ENCODE measurements around the gene DPEP3. TPM values are rescaled to one million over a fixed set of nuclear protein-coding genes. Genes with fewer than 3 reads are reported as not detected.

Gene DPEP3
- total and polyA plus RNA-seq, 4 donors = 0.16 to 0.51 (median 0.40) TPM; not detected in 1

DNA sequence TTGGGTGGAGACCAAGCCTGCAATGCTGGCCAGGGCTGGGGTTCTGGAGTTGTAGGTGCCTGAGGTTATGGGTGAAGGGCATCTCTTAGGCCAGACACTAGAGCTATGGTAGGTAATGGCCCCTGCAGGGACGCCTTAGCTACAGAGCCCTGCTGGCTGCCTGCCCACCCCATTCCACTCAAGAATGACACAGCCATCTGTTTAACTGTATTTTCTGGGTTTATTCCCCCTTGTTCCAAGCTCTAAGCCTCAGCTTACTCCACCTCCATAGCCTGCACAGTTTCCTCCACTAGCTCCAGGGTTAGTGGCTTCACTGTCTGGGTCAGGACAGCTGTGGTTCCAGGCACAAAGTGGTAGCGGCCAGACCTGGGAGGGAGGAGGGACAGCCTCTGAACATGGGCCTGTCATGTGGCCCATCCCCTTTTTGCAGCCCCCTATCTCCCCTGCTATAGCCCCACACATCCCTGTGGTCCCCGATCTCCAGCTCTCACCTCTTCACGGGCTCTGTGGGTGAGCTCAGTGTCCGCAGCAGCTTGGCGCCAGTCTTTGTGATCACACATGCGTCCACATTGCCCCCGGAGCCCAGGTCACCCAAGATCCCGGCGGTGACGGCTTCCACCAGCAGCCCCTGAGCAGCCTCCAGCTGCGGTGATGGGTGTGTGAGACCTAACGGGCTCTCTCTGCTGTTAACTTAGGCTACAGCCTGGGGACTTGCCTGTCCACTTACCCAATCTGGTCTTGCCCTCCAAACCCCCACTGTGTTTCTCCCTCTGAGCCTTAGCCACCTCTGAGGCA lies 45.8 kb downstream of the DPEP3 start:
- peak overlapping the region in 1 of 2 donors; percentile 43 for H3K9ac ChIP-seq (ENCODE audit: insufficient read depth in 1 of 2, low read length in 2 of 2)
- H3K36me3 ChIP-seq (ENCODE audit: control insufficient read depth in 4 of 4, insufficient read depth in 4 of 4, low read length in 4 of 4) = peaks cover 0 to 38% (median 10%) of the 10 kb centered on the region in 4 donors
- no peaks in the 10 kb centered on the region for H3K9me3 ChIP-seq (ENCODE audit: control insufficient read depth in 4 of 4, insufficient read depth in 3 of 4, low read length in 3 of 4)
- no peaks in the 10 kb centered on the region for H3K27me3 ChIP-seq (ENCODE audit: control insufficient read depth in 3 of 3, insufficient read depth in 3 of 3, low read length in 2 of 3)
- TF ChIP-seq, protein P1, sequence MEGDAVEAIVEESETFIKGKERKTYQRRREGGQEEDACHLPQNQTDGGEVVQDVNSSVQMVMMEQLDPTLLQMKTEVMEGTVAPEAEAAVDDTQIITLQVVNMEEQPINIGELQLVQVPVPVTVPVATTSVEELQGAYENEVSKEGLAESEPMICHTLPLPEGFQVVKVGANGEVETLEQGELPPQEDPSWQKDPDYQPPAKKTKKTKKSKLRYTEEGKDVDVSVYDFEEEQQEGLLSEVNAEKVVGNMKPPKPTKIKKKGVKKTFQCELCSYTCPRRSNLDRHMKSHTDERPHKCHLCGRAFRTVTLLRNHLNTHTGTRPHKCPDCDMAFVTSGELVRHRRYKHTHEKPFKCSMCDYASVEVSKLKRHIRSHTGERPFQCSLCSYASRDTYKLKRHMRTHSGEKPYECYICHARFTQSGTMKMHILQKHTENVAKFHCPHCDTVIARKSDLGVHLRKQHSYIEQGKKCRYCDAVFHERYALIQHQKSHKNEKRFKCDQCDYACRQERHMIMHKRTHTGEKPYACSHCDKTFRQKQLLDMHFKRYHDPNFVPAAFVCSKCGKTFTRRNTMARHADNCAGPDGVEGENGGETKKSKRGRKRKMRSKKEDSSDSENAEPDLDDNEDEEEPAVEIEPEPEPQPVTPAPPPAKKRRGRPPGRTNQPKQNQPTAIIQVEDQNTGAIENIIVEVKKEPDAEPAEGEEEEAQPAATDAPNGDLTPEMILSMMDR (IDR thresholded peaks at IDR 0.05; ENCODE audit: control extremely low read depth, extremely low read depth) = no peak
- 70 to 85% methylated on average over 13 of the region's 13 CpGs for WGBS, 2 donors
- ATAC-seq (ENCODE audit: insufficient read depth, low FRiP score) = no peak
- peaks cover 0 to 23% (median 5%) of the 10 kb centered on the region in 5 donors for H3K4me1 ChIP-seq (ENCODE audit: control insufficient read depth in 5 of 5, insufficient read depth in 5 of 5, low read length in 5 of 5)
- H3K4me3 ChIP-seq = no peak overlapping the region
- no peak for DNase-seq
- peak overlapping the region in 1 of 2 donors; percentile 94 for H3K27ac ChIP-seq (ENCODE audit: low read depth in 1 of 2, low read length in 1 of 2)

DNA sequence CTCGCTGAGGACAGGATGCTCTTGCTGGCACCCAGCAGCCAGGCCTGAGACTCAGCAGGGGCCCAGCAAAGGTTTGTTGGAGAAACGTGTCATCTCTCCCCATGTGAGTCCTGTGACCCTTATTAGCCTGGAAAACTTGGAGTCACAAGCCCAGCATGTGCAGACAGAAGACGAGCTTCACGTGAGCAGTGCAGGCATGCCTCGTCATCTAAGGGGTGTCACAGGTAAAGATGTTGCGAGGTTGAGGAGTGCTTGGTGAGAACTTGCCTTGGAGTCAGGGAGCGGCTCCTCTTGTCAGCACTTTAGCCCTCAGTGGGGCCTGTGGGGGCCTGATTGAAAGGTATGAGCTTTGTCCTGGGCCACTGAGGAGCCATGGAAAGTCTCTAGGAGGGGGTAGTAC lies 46.5 kb downstream of the DPEP3 start:
- 86 to 90% methylated on average over 7 of the region's 7 CpGs for WGBS, 2 donors
- Histone ChIP-seq H3K27ac (ENCODE audit: low read depth in 1 of 2, low read length in 1 of 2) (no peak overlapping the region), H3K4me3 (no peak overlapping the region), H3K9me3 (ENCODE audit: control insufficient read depth in 4 of 4, insufficient read depth in 3 of 4, low read length in 3 of 4) (no peaks in the 10 kb centered on the region), H3K27me3 (ENCODE audit: control insufficient read depth in 3 of 3, insufficient read depth in 3 of 3, low read length in 2 of 3) (no peaks in the 10 kb centered on the region), H3K4me1 (ENCODE audit: control insufficient read depth in 5 of 5, insufficient read depth in 5 of 5, low read length in 5 of 5) (peaks cover 0 to 23% (median 5%) of the 10 kb centered on the region in 5 donors), H3K36me3 (ENCODE audit: control insufficient read depth in 4 of 4, insufficient read depth in 4 of 4, low read length in 4 of 4) (peaks cover 0 to 36% (median 13%) of the 10 kb centered on the region in 4 donors), H3K9ac (ENCODE audit: insufficient read depth in 1 of 2, low read length in 2 of 2) (no peak overlapping the region)
- no peak for DNase-seq
- TF ChIP-seq, protein P1 (IDR thresholded peaks at IDR 0.05; ENCODE audit: control extremely low read depth, extremely low read depth) = no peak
- ATAC-seq (ENCODE audit: insufficient read depth, low FRiP score) = no peak

DNA sequence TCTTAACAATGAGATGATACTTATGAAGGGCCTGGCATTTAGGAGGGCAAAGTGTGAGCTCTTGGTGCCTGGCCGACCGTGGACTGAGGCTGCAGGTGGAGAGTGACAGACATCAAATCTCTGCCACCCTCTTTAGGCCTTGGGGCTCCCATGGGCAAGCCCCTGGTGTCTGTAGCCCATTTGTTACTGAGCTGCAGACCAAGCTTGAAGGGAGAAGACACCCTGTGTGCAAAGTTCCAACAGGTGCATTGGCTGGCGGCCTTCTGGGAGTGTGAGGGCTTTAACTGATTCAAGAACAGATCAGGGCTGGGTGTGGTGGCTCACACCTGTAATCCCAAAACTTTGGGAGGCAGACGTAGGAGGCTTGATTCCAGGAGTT lies 47.8 kb downstream of the DPEP3 start:
- Histone ChIP-seq H3K36me3 (ENCODE audit: control insufficient read depth in 4 of 4, insufficient read depth in 4 of 4, low read length in 4 of 4) (peaks cover 0 to 40% (median 20%) of the 10 kb centered on the region in 4 donors), H3K27ac (ENCODE audit: low read depth in 1 of 2, low read length in 1 of 2) (no peak overlapping the region), H3K27me3 (ENCODE audit: control insufficient read depth in 3 of 3, insufficient read depth in 3 of 3, low read length in 2 of 3) (no peaks in the 10 kb centered on the region), H3K9me3 (ENCODE audit: control insufficient read depth in 4 of 4, insufficient read depth in 3 of 4, low read length in 3 of 4) (no peaks in the 10 kb centered on the region), H3K4me1 (ENCODE audit: control insufficient read depth in 5 of 5, insufficient read depth in 5 of 5, low read length in 5 of 5) (peaks cover 0 to 23% (median 5%) of the 10 kb centered on the region in 5 donors), H3K4me3 (no peak overlapping the region), H3K9ac (ENCODE audit: insufficient read depth in 1 of 2, low read length in 2 of 2) (no peak overlapping the region)
- TF ChIP-seq, protein P1 (IDR thresholded peaks at IDR 0.05; ENCODE audit: control extremely low read depth, extremely low read depth) = no peak
- DNase-seq (no peak), ATAC-seq (ENCODE audit: insufficient read depth, low FRiP score) (no peak)
- WGBS, 2 donors = 94 to 97% methylated on average over 4 of the region's 4 CpGs

All from lung (tissue), 12 donors.